GM12875 (cell line): Measurements from ENCODE around the gene LY86.

ENCODE experiments used
- H3K4me3 ChIP-seq: one replicate; pipeline ENCODE4 v1.5.1; 2011; ENCODE audit warnings: low read depth, low read length, control low read depth
- CTCF ChIP-seq: IDR thresholded peaks from 2 replicates; pipeline ENCODE4 v1.5.1; 2011; ENCODE audit warnings: low read depth, mild to moderate bottlenecking, control low read depth, inconsistent platforms, low read length, moderate library complexity, borderline replicate concordance; ENCODE audit not compliant: insufficient read depth

The LY86 gene

DNA sequence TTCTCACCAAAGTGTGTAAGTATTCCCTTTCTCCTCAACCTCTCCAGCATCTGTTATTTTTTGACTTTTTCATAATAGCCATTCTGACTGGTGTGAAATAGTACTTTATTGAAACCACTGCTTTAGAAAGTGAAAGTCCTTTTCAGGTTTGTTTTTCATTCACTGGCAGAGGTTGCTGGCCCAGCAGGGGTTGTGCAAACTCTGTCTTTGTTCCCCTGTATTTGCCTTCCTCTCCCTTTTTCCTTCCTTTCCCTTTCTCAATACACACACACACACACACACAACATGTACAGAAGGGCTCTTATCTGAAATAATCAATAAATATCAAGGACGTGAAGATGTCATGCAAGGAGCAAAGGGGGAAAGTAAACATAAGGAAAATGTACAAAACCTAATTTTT lies 99.8 kb downstream of the LY86 start:
- TF ChIP-seq CTCF, result no peak
- no peak overlapping the region for H3K4me3 ChIP-seq

DNA sequence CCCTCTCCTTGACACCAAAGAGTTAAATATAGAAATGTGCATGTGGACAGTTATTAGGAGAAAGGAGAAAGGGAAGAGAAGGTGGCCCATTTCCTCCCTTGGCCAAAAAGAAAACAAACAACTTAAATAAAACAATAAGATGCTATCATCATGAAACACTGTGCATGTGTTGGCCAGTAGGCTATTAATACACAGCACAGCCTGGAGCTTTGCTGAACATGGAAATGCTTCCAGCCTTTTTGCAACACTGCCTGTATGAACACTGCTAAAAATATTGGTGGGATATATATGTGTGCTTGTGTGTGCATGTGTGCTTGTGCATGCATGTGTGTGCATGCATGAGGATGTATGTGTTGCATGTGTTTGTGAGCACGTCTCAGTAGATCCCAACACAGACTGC lies 100.4 kb downstream of the LY86 start:
- no peak overlapping the region for H3K4me3 ChIP-seq
- TF ChIP-seq CTCF, result no peak

DNA sequence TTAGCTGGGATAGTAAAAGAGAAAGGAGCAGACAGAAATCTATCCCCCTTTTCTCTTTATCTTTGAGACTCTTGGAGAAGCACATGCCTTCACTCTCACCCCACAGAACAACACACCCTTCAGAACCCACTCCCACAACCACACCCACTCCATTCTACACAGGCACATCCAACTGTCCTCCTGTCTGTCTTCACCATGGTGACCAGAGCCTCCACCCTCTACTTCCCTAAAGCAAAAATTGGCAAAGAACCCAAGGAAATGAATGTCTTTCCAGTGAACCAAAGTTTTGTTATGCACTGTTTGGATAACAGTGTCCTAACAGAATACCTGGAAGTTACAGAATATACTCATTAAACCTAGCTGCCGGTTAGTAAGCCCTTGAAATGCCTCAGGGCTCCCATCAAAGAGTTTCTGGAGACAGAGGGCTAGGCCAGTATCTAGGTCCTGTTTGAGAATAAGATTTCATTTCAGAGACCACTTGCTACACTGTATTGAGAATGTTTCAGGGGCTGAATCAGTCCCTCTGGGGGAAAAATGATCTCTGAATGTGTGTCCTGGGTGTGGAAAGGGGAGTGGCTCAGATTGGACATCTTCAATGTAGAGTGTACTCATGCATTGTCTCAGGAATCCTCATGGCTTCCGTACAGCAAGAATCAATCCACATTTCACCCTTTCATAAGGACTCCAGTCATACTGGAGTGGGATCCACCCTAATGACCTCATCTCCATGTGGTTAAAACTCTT lies 101.1 kb downstream of the LY86 start:
- TF ChIP-seq CTCF, result no peak
- H3K4me3 ChIP-seq, result no peak overlapping the region

GRCh38 chr6:6690144-6690483 lies 101.6 kb downstream of the LY86 start:
- no peak overlapping the region for H3K4me3 ChIP-seq
- no peak for TF ChIP-seq CTCF

DNA sequence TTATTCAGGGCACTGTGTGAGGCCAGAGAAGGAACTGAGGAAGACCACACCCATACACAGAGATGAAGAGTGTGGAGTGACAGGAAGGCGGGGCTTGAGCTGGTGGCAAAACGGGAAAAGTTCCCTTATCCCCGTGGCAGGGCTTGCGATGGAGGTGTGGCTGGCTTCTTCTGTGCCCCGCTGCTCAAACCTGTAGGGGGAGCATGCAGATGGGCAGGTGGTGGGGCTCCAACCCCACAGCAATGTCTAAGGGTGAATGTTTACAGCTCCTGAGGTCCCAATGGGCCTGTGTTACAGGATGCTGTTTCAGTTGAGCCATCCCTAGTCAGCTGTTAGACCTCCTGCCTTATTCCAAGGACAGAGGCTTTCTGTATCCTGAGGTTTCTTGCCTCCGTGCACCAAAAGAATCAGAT lies 105.9 kb downstream of the LY86 start:
- peak; percentile 32; the same call in 1 of the 2 replicates for TF ChIP-seq CTCF

DNA sequence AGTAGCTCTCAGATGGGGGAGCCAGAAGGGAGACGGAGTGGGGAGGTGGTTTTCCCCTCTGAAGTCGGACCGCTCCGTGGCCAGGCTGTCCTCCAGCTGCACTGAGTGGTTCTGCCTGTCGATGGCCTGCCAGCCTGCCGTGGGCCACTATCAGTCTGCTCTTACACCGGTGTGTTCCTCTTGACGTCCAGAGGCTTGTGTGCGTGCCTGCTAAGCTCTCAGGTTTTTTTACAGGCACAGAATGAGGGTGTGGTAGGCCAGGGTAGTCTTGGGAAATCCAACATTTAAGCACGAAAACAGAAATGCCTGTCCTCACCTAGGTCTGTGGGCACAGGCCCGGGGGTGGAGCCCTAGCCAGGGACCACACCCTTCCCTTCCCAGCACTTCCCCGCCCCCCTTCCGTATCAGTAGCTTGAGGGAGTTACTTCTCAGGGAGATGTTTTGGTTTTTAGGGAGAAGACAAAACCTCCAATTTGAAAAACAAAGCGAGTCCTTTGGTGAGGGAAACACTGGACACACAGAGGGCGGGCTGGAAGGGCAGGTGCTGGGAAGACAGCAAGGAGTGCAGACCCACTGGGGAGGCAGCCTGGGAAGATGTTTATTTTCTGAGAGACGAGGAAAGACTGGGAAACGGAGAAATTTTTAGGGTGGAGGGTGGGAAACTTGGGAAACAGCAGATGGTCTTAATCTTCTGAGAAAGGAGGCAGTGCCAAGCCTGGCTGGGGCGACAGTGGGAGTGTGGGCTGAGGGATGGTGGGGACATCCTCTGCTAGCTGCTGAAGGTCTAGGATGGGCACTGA lies 106.5 kb downstream of the LY86 start:
- TF ChIP-seq CTCF, result no peak
- no peak overlapping the region for H3K4me3 ChIP-seq

More for the DNA sequence above, 105.9 kb downstream of the LY86 start:
- no peak overlapping the region for H3K4me3 ChIP-seq

DNA sequence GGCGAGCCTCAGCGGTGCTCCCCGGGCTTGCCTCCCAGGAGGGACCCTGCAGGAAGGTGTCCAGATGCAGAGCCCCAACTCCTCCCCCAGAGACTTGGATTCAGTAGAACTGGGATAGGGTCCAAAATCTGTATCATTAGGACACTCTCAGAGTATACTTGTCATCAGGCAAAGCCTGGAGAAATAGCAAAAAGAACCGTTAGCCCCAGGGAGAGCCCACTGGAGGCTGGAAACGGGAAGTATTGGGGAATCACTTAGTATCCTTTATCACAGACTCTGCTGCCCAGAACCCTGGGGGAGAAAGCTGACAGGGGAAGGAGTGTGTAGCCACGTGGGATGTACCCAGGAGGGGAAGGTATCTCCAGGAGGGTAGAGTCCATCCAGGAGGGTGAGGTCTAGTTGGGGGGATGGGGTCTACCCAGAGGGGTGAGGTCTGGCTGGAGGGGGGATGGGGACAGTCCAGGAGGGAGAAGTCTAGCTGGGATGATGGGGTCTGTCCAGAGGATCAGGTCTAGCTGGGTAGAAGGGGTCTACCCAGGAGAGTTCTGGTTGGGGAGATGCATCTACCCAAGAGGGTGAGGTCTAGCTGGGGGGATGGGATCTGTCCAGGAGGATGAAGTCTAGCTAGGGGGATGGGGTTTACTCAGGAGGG lies 107.2 kb downstream of the LY86 start:
- TF ChIP-seq CTCF, result no peak
- no peak overlapping the region for H3K4me3 ChIP-seq
